A549 (cell line): ENCODE data around the gene CYP26A1.

Source experiments
- CEBPB ChIP-seq, 2 experiments: fragments of >200 bp in 1 of 2; sonication (Bioruptor Twin) in 1 of 2; formaldehyde crosslinking in 1 of 2; IDR thresholded peaks; 2 replicates each; pipeline ENCODE4 v1.6.1; 2012 to 2016
- CTCF ChIP-seq: fragments of >200 bp; sonication (Bioruptor Twin); formaldehyde crosslinking; IDR thresholded peaks from 3 replicates; pipeline ENCODE4 v1.5.1; 2016
- E2F6 ChIP-seq: IDR thresholded peaks from 2 replicates; pipeline ENCODE4 v1.6.1; 2012; ENCODE audit warnings: low read depth, borderline replicate concordance
- EP300 ChIP-seq, 2 experiments: fragments of >200 bp; sonication (Bioruptor Twin); formaldehyde crosslinking; IDR thresholded peaks; 2 replicates in 1 of 2; 3 replicates in 1 of 2; pipeline ENCODE4 v1.6.1; 2016 to 2017
- JUNB ChIP-seq: fragments of >200 bp; sonication (Bioruptor Twin); formaldehyde crosslinking; IDR thresholded peaks from 2 replicates; pipeline ENCODE4 v1.6.1; 2016
- MYC ChIP-seq: IDR thresholded peaks from 2 replicates; pipeline ENCODE4 v1.6.1; 2012; ENCODE audit warnings: mild to moderate bottlenecking, inconsistent platforms, low read length, improper control_type of control experiment, borderline replicate concordance
- POLR2AphosphoS2 ChIP-seq: conservative IDR thresholded peaks from 2 replicates; pipeline ENCODE4 v1.6.1; 2012; ENCODE audit warnings: low read length, improper control_type of control experiment, inconsistent platforms
- REST ChIP-seq: fragments of 200-600 bp; sonication (generic); IDR thresholded peaks from 2 replicates; pipeline ENCODE4 v1.6.1; 2016; ENCODE audit warnings: antibody characterized with exemption, mild to moderate bottlenecking, moderate library complexity

- no peak for TF ChIP-seq E2F6
- peak; percentile 44 for TF ChIP-seq CTCF
- no peak for TF ChIP-seq POLR2AphosphoS2
- no peak for TF ChIP-seq JUNB
- TF ChIP-seq MYC = no peak
- TF ChIP-seq EP300 (IDR thresholded peaks at IDR 0.05) = no peak
- TF ChIP-seq REST = no peak
- no peak for TF ChIP-seq CEBPB (IDR thresholded peaks at IDR 0.05)
These were observed 11.1 kb upstream of the CYP26A1 start for GRCh38 chr10:93062514-93063143.
